ENCODE results near the gene MCRIP2.

Gene MCRIP2

GRCh38 chr16:625117-625976 lies 16.3 kb upstream of the MCRIP2 start:
- no peak for DNase-seq (ENCODE audit: low read depth)
- no peak overlapping the region for H3K4me3 ChIP-seq (ENCODE audit: low read depth, low read length)
- TF ChIP-seq, protein P1, sequence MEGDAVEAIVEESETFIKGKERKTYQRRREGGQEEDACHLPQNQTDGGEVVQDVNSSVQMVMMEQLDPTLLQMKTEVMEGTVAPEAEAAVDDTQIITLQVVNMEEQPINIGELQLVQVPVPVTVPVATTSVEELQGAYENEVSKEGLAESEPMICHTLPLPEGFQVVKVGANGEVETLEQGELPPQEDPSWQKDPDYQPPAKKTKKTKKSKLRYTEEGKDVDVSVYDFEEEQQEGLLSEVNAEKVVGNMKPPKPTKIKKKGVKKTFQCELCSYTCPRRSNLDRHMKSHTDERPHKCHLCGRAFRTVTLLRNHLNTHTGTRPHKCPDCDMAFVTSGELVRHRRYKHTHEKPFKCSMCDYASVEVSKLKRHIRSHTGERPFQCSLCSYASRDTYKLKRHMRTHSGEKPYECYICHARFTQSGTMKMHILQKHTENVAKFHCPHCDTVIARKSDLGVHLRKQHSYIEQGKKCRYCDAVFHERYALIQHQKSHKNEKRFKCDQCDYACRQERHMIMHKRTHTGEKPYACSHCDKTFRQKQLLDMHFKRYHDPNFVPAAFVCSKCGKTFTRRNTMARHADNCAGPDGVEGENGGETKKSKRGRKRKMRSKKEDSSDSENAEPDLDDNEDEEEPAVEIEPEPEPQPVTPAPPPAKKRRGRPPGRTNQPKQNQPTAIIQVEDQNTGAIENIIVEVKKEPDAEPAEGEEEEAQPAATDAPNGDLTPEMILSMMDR (conservative IDR thresholded peaks at IDR 0.05; ENCODE audit: low read depth, low read length), result no peak

- H3K4me3 ChIP-seq (ENCODE audit: low read depth, low read length), result no peak overlapping the region
- TF ChIP-seq, protein P1 (conservative IDR thresholded peaks at IDR 0.05; ENCODE audit: low read depth, low read length), result no peak
- no peak for DNase-seq (ENCODE audit: low read depth)
Measured at GRCh38 chr16:625977-626765, 15.5 kb upstream of the MCRIP2 start.

- TF ChIP-seq, protein P1 (conservative IDR thresholded peaks at IDR 0.05; ENCODE audit: low read depth, low read length), result no peak
- peak; percentile 96 for DNase-seq (ENCODE audit: low read depth)
- no peak overlapping the region for H3K4me3 ChIP-seq (ENCODE audit: low read depth, low read length)
Measured at GRCh38 chr16:626787-627453, 14.7 kb upstream of the MCRIP2 start.

DNA sequence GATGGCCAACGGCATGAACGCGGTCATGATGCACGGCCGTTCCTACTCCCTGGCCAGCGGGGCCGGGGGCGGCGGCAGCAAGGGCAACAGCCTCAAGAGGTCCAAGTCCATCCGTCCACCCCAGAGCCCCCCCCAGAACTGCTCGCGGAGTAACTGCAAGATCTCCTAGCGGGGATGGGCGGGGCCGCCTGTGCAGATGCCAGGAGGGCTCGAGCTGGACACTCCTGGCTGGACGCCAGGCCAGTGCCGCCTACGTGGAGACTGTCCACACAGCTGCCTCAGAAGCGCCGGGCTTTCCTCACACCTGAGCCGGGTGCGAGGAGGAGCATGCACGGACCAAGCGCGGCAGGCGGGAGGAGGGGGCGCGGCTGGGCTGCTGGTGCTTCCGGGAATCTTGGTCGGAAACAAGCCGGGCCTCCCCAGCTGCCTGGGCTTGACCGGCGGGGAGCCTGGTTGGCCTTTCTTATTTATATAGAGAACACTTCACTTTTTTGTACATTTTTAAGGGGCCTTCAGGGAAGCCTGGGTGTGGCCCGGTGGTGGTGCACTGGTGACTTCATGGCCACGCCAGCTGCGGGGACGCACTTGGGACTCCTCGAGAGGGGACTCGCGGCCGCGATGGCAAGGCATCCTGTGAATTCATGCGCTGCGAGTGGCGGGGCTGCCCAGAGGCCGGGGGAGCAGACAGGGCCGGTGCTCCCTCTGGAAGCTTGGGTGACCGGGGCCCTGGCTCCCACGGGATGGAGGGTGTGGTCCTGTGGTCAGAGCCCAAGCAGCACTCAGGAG lies 14.0 kb upstream of the MCRIP2 start:
- TF ChIP-seq, protein P1 (conservative IDR thresholded peaks at IDR 0.05; ENCODE audit: low read depth, low read length), result no peak
- no peak for DNase-seq (ENCODE audit: low read depth)
- no peak overlapping the region for H3K4me3 ChIP-seq (ENCODE audit: low read depth, low read length)

DNA sequence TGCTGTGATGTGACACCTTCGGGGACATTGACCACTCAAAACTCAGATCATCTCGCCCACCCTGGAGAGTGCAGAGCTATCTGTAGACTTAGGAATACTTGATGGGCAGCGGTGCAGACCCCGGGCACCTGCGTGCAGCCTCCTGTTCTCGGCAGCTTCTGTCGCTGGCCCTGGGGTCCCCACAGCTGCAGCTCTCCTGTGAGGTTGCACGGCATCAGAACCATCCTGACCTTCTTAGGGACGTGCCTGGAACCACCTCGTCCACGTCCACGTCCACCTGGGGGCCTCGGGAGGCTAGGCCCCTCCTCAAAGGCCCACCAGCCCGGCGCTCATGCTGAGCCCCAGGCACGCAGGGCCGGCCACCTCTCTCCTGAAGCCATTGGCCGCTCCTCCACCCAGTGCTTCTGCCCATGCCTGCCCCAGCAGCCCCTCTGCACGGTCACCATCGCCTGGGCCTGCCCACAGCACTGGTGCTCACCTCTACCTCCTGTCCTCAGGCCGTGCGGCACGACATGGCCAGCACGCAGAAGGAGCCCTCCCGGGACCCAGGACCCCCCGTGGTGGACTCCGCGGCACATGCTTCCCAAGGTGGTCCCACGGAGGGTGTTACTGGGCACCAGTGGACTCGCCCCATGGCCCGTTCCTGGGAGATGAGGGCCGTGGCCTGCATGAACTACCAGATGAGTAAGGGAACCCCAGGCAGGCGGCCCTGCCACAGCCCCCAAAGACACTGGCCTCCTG lies 13.1 kb upstream of the MCRIP2 start:
- H3K4me3 ChIP-seq (ENCODE audit: low read depth, low read length), result no peak overlapping the region
- DNase-seq (ENCODE audit: low read depth), result no peak
- TF ChIP-seq, protein P1 (conservative IDR thresholded peaks at IDR 0.05; ENCODE audit: low read depth, low read length), result no peak
